ENCODE data around the gene SOAT2. TPM values are rescaled to one million over a fixed set of nuclear protein-coding genes. Genes with fewer than 3 reads are reported as not detected.

Gene SOAT2
- total and polyA plus RNA-seq, 2 donors (not counting 3 experiments of a cell fraction or from before 2014, with no cell fraction given) = not detected

GRCh38 chr12:53101931-53102781 is 1.1 kb upstream of the SOAT2 start:
- Histone ChIP-seq H4K20me1 (replicated peaks; ENCODE audit: control insufficient read depth, extremely low read depth, insufficient read depth, low read length) (no peaks in the 10 kb centered on the region), H3K4me2 (ENCODE audit: insufficient read depth, low read length) (no peak overlapping the region), H2AFZ (ENCODE audit: low read depth, low read length) (no peak overlapping the region), H3K9me3 (replicated peaks; ENCODE audit: control insufficient read depth, insufficient read depth, low read length) (no peaks in the 10 kb centered on the region), H3K27me3 (ENCODE audit: control insufficient read depth in 2 of 2, insufficient read depth in 2 of 2, low read length in 2 of 2) (no peaks in the 10 kb centered on the region), H3K79me2 (ENCODE audit: control insufficient read depth, insufficient read depth, low read length) (no peaks in the 10 kb centered on the region), H3K36me3 (ENCODE audit: control insufficient read depth in 2 of 2, extremely low read depth in 1 of 2, insufficient read depth in 2 of 2, low read length in 2 of 2) (no peaks in the 10 kb centered on the region), H3K9ac (replicated peaks; ENCODE audit: extremely low read depth, insufficient read depth, low read length) (no peak overlapping the region), H3K27ac (ENCODE audit: insufficient read depth, low read depth, low read length) (no peak overlapping the region), H3K4me3 (replicated peaks in 1 of 3; ENCODE audit: insufficient read depth in 1 of 3, low read depth in 1 of 3, low read length in 3 of 3) (no peak overlapping the region), H3K4me1 (ENCODE audit: control insufficient read depth, extremely low read depth, insufficient read depth, low read length) (peaks cover 21% of the 10 kb centered on the region), H3K9me1 (replicated peaks; ENCODE audit: control insufficient read depth, extremely low read depth, insufficient read depth, low read length) (no peaks in the 10 kb centered on the region)
- dilution Hi-C loops (cut with MboI; ENCODE audit: extremely low pct_ligation_motif_present, low sequenced_read_pairs) = no loop called here
- peak; percentile 18 for FAIRE-seq
- TF ChIP-seq JUN (IDR thresholded peaks at IDR 0.05; ENCODE audit: borderline replicate concordance, insufficient read depth, insufficient read length, low read depth) (no peak), FOS (IDR thresholded peaks at IDR 0.05; ENCODE audit: borderline replicate concordance, insufficient read depth, low read length) (no peak), MAX (IDR thresholded peaks at IDR 0.05; ENCODE audit: insufficient read depth, insufficient read length) (no peak), MYC (IDR thresholded peaks at IDR 0.05; ENCODE audit: low read depth, low read length) (no peak), EZH2 (IDR thresholded peaks at IDR 0.05; ENCODE audit: borderline replicate concordance, low read depth, low read length, severe bottlenecking) (no peak), CTCF (IDR thresholded peaks at IDR 0.05; ENCODE audit: extremely low read depth in 1 of 2, insufficient read depth in 1 of 2, low read depth in 1 of 2, low read length in 2 of 2) (no peak), POLR2A (IDR thresholded peaks at IDR 0.05; ENCODE audit: low read depth, low read length) (no peak), POLR2AphosphoS5 (IDR thresholded peaks at IDR 0.05; ENCODE audit: insufficient read depth, low read depth, low read length) (no peak), GATA2 (IDR thresholded peaks at IDR 0.05; ENCODE audit: insufficient read depth, insufficient read length, low read depth, low read length) (no peak)
- POLR2A ChIA-PET = interaction anchor here (0.7 kb wide), 1 partner anchor 378 kb away, joined by 4 read pairs; no protein-coding TSS in a partner anchor
- intact Hi-C loops (cut with micrococcal nuclease) = no loop called here
- BruUV-seq (replicated peaks) = no TSS peak
- CTCF ChIA-PET = interaction anchor here (1.0 to 10.8 kb wide), 10 partner anchors 15 to 111 kb away, joined by 4 to 463 read pairs (median 8); partner anchors contain the start of gene SPRYD3
- DNase-seq (ENCODE audit: low read depth, low spot score) = no peak

All from endothelial cell of umbilical vein (primary cell).